Spleen (tissue), 7 donors: ENCODE measurements around the gene SLC38A2.

ENCODE experiments used
- POLR2A ChIP-seq, 3 donors: fragments of 450-650 bp; IDR thresholded peaks; one replicate each; pipeline ENCODE4 v1.5.1; 2017; ENCODE audit warnings: antibody characterized with exemption in 3 of 3, mild to moderate bottlenecking in 1 of 3
- POLR2AphosphoS5 ChIP-seq, 3 donors: sonication (generic); formaldehyde crosslinking; IDR thresholded peaks; one replicate each; pipeline ENCODE4 v1.5.1; 2017; ENCODE audit warnings: antibody characterized with exemption in 3 of 3
- TF ChIP-seq, protein P1 (sequence below), 11 experiments: fragments of 200-600 bp in 7 of 11; fragments of 450-650 bp in 4 of 11; sonication (generic) in 4 of 11; IDR thresholded peaks in 8 of 11; conservative IDR thresholded peaks in 3 of 11; 1 replicate in 7 of 11; 2 replicates in 4 of 11; pipeline versions ENCODE4 v1.4.0 to v1.8.0; 2016 to 2021; ENCODE audit warnings: antibody characterized with exemption in 11 of 11, inconsistent platforms in 4 of 11, mild to moderate bottlenecking in 1 of 11
- donor health status: DM: no; HTN: no; CAD: no; lungs with moderate emphysema.
- donor health status: DM: no; HTN: no; CAD: no.
- donor health status: DM: no; HTN: no; CAD: no.

DNA sequence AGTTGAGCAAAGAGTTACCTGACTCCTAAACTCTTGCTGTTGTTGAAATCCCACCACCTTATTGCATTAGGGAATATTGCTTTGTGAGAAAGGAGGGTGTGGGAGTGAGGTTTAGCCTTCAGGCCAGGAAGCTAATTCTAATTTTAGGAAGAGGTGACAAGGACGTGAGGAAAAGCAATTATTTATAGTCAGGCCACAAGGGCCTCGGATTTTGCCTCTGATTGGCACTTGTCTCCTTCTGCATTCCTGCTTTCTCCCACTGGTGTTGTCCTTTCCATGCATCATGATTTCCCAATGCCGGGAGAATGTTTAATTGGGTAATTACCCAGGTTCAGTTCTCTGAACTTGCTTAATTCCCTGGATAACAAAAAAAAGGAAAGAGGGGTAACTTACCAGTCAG, 37.9 kb upstream of the SLC38A2 start:
- no peak for TF ChIP-seq POLR2AphosphoS5 (IDR thresholded peaks at IDR 0.05)
- TF ChIP-seq, protein P1, sequence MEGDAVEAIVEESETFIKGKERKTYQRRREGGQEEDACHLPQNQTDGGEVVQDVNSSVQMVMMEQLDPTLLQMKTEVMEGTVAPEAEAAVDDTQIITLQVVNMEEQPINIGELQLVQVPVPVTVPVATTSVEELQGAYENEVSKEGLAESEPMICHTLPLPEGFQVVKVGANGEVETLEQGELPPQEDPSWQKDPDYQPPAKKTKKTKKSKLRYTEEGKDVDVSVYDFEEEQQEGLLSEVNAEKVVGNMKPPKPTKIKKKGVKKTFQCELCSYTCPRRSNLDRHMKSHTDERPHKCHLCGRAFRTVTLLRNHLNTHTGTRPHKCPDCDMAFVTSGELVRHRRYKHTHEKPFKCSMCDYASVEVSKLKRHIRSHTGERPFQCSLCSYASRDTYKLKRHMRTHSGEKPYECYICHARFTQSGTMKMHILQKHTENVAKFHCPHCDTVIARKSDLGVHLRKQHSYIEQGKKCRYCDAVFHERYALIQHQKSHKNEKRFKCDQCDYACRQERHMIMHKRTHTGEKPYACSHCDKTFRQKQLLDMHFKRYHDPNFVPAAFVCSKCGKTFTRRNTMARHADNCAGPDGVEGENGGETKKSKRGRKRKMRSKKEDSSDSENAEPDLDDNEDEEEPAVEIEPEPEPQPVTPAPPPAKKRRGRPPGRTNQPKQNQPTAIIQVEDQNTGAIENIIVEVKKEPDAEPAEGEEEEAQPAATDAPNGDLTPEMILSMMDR (IDR thresholded peaks at IDR 0.05 in 8 of 11, conservative IDR thresholded peaks at IDR 0.05 in 3 of 11) = no peak
- TF ChIP-seq POLR2A (IDR thresholded peaks at IDR 0.05) = no peak
